ENCODE measurements around the gene SYT5. TPM values are rescaled to one million over a fixed set of nuclear protein-coding genes. Genes with fewer than 3 reads are reported as not detected.

The SYT5 gene
- total and polyA plus RNA-seq, 2 of the 8 experiments (the other 6 are each of a cell fraction or from before 2014, with no cell fraction given): 0.35 to 0.67 TPM

DNA sequence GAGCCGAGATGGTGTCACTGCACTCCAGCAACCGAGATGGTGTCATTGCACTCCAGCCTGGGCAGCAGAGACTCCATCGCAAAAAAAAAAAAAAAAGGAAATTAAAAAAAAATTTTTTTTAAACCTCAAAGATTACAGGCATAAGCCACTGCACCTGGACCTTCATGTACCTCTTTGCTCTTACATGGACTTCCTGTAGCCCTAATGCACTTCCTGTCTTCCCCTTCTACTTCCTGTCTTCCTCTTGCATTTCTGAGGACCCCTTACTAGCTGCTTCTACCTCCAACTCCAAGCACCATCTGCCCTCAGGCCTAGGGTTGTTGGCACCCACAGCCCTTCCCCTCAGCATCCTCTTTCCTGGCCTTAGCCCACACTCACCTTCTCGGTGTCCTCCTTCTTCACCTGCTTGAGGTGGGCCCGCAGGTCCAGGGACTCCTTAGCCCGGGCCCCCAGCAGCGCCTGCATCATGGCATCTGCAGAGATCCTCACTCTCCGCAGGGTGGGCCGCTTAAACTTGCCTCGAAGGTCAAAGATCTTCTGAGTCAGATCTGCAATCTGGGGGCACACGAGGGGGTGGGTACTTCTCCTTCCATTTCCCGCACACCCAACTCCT, 26.3 kb downstream of the SYT5 start (continued):
- no peak for TF ChIP-seq HDAC2 (IDR thresholded peaks at IDR 0.05; ENCODE audit: borderline replicate concordance in 1 of 2, low read depth in 2 of 2, low read length in 2 of 2)
- TF ChIP-seq SIX5 (IDR thresholded peaks at IDR 0.05; ENCODE audit: low read depth, low read length): no peak
- TF ChIP-seq RFX5 (IDR thresholded peaks at IDR 0.05; ENCODE audit: borderline replicate concordance, low read depth, low read length): no peak
- TF ChIP-seq TAF1 (IDR thresholded peaks at IDR 0.05; ENCODE audit: low read depth, low read length): no peak
- no peak for TF ChIP-seq ZNF274 (IDR thresholded peaks at IDR 0.05; ENCODE audit: borderline replicate concordance, extremely low read depth, low read length)
- TF ChIP-seq KDM5A (IDR thresholded peaks at IDR 0.05; ENCODE audit: low read length): no peak

Data from H1 (cell line).